Activated effector memory CD4-positive, alpha-beta T cell treated with anti-CD3 and anti-CD28 coated beads, Interleukin-2, amount 50 U/mL, for 16 hours (primary cell): ENCODE data around the gene IL6.
"Not testable (repeated sequence)": the region's sequence is repeated elsewhere in the genome, so short reads cannot be mapped to it uniquely, and the experiment has no call there.

Experiments
- DNase-seq: peaks from one replicate; pipeline ENCODE4 v3.0.0-alpha.2; 2020

The IL6 gene

DNA sequence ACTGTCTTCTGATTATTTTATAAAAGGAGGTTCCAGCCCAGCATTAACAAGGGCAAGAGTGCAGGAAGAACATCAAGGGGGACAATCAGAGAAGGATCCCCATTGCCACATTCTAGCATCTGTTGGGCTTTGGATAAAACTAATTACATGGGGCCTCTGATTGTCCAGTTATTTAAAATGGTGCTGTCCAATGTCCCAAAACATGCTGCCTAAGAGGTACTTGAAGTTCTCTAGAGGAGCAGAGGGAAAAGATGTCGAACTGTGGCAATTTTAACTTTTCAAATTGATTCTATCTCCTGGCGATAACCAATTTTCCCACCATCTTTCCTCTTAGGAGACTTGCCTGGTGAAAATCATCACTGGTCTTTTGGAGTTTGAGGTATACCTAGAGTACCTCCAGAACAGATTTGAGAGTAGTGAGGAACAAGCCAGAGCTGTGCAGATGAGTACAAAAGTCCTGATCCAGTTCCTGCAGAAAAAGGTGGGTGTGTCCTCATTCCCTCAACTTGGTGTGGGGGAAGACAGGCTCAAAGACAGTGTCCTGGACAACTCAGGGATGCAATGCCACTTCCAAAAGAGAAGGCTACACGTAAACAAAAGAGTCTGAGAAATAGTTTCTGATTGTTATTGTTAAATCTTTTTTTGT, 2.3 kb downstream of the IL6 start:
- no peak for DNase-seq

DNA sequence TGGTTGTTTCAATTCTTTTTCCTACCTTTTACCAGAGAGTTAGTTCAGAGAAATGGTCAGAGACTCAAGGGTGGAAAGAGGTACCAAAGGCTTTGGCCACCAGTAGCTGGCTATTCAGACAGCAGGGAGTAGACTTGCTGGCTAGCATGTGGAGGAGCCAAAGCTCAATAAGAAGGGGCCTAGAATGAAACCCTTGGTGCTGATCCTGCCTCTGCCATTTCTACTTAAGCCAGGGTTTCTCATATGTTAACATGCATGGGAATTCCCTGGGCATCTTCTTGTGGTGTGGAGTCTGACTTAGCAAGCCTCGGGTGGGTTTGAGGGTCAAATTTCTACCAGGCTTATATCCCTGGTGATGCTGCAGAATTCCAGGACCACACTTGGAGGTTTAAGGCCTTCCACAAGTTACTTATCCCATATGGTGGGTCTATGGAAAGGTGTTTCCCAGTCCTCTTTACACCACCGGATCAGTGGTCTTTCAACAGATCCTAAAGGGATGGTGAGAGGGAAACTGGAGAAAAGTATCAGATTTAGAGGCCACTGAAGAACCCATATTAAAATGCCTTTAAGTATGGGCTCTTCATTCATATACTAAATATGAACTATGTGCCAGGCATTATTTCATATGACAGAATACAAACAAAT, 3.2 kb downstream of the IL6 start:
- DNase-seq = no peak

DNA sequence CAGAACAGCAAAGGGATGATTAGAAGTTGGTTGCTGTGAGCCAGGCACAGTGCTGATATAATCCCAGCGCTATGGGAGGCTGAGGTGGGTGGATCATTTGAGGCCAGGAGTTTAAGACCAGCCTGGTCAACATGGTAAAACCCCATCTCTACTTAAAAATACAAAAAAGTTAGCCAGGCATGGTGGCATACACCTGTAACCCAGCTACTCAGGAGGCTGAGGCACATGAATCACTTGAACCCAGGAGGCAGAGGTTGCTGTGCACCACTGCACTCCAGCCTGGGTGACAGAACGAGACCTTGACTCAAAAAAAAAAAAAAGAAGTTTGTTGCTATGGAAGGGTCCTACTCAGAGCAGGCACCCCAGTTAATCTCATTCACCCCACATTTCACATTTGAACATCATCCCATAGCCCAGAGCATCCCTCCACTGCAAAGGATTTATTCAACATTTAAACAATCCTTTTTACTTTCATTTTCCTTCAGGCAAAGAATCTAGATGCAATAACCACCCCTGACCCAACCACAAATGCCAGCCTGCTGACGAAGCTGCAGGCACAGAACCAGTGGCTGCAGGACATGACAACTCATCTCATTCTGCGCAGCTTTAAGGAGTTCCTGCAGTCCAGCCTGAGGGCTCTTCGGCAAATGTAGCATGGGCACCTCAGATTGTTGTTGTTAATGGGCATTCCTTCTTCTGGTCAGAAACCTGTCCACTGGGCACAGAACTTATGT, 4.1 kb downstream of the IL6 start:
- no peak for DNase-seq

DNA sequence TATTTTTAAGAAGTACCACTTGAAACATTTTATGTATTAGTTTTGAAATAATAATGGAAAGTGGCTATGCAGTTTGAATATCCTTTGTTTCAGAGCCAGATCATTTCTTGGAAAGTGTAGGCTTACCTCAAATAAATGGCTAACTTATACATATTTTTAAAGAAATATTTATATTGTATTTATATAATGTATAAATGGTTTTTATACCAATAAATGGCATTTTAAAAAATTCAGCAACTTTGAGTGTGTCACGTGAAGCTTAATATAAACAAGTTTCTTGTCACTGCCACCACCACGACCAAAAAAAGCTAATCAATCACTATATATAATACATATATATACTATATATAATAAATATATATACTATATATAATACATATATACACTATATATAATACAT, 4.8 kb downstream of the IL6 start:
- DNase-seq = no peak

DNA sequence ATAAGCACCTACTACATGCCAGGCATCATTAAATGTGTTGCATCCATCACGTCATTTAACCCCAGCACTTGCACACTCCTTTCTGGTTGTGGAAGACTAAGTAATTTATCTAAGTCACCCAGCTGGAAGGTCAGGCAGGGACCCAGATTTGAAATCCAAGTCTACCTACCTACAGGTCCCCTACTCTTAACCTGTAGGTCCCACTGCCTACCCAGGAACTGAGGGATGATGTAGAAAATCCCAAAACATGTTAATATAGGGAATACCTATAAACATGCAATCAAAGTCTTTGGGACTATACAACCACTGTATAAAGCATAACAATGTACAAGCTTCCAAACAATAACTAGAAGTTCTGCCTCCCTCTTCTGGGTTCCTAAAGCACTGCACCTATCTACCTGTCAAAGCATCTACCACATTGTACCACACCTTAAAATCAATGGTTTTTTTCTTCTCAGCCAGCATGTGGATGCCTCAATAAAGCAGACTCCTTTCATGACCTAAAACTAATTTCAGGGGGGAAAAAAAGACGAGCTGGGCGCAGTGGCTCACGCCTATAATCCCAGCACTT, 5.6 kb downstream of the IL6 start:
- DNase-seq = no peak

DNA sequence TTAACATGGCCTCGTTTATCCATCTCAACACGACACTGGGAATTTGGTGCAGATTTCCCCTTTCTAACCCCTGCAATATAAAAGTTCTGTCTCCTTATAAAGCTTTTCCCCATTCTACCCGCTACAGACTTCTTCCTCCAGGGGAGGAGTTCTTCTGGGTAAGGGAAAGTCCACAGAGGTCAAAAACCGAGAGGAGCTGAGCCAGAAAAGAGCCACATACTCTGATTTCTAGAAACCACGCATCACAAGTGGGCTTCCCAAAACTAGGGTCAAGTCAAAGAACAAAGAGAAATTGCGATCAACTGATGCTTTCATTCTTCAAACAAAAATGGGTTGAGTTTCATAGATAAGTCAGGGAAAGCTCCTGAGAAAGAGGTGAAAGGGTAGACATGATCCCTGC, 6.8 kb downstream of the IL6 start:
- DNase-seq = no peak

DNA sequence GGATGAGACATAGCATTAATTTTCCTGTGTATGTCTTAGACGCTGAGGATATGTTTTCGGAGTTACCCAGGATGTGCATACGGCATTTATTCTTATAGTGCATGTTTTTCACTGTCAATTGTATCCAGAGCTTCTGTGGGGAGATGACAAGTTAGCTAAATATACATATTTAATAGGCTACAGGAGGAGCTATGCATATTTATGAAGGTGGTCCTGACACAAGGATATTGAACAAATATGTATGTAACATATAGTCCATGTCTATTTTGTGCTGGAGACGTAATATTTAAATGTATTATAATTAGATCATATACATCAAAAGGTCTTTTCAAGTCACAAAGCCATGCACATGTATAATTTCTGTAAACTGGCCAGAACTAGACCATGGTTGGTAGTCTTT, 16.0 kb downstream of the IL6 start:
- DNase-seq = no peak

DNA sequence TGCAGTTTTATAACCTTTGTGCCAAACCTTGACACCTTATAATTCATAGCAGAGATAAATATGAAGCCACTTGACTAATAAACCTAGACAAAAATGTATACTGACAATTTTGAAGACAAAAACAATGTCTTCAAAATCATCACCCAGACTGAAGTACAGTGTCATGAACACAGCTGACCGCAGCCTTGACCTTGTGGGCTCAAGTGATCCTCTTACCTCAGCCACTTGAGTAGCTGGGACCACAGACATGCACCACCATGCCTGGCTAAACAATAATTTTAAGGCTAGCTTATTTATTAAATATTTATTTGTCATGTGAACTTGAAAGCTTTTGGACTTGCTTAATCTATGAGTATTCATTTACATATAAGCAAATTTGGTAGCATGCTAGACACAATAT, 24.3 kb downstream of the IL6 start:
- DNase-seq = no peak

DNA sequence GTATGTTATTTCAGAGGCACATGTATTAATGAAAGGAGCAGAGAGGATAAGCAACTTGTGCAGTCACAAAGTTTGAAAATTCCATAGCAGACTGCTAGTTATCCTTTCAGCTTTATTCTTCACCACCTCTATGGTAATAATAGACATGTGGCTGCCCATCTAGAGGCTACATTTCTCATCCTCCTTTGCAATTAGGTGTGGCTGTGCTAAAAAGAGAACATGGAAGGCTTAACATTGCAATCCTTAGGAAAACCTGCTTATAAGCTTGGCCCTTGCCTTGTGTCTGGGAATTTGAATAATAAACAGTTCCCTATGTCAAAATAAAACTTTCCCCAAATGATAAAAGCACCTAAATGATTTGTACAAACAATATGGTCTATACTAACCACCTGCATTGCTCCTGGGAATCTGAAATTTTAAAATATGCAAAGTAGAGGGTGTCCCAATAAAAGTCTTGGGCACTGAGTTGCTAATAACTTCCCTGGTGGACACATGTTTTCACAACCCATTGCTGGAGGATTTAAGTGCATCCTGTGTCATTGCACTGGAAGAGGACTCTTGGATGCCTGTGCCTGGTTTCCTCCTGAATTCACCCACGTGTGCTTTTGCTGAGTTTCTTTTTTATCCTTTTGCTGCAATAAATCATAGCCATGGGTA, 30.5 kb downstream of the IL6 start:
- no peak for DNase-seq

DNA sequence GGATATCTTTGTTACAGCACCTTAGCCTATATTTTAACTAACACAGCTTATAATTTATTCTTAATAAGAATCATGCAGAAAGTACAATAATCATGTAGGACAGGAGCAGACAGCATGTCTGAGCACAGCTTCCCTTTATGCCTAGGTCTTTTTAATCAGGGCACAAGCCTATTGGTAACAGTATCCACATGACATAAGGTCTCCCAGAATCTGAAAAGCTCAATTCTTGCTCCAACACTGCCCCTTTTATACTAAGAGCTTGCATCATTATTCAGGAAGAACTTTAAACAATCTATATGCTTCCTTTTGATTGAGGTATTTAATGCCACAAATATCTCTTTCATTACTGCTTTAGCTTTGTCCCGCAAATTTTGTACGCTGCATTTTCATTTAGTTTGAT, 31.6 kb downstream of the IL6 start:
- DNase-seq = no peak

DNA sequence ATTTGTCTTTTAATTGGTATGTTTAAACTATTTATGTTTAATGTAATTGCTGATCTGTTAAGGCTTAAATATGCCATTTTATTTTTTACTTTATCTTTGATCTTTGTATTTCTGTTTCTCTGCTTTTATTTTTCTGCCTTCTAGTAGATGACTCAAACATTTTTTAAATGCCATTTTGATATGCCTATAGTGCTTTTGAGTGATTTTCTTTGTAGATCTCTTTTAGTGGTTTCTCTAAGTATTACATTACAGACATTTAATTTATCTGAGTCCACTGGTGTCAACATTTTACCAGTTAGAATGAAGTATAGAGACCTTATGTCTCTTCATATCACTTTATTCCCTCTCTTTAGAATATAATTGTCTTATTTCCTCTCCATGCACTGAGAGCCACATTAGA, 32.7 kb downstream of the IL6 start:
- DNase-seq = no peak

DNA sequence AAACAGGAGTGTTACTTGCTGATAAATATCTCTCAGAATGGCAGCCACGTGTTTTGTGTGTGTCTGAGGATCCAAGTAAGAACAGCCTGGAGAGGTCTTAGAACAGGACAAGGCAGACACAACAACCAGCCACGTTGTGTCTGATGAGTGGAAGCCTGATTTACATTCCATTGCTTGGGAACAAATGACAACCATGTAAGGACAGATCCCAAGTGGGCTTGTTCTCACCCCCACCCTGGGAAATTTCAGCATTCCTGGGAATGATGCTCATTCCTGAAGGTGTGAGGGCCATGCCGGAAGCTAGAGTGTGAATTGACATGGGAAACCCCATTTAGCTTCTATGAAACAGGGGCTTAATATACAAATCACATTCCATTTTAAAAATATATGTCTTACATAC, 35.9 kb downstream of the IL6 start:
- DNase-seq = no peak

DNA sequence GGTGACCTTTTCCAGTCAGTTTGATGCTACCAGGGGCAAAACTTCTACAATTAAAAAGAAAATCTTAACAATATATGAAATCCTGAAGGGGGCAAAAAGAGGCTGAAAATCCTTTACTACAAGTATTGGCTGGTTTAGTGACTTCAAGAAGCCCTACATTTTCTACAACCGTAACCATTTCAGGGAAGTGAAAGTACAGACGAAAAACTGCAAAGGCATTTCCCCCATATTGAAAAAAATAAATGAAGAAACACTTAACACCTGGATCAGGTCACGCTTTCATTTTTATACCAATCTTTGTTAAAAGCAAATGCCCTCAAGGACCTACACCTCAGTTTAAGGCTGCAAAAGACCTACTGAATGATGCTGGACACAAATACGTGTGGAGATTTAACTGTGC, 38.6 kb downstream of the IL6 start:
- no peak for DNase-seq

DNA sequence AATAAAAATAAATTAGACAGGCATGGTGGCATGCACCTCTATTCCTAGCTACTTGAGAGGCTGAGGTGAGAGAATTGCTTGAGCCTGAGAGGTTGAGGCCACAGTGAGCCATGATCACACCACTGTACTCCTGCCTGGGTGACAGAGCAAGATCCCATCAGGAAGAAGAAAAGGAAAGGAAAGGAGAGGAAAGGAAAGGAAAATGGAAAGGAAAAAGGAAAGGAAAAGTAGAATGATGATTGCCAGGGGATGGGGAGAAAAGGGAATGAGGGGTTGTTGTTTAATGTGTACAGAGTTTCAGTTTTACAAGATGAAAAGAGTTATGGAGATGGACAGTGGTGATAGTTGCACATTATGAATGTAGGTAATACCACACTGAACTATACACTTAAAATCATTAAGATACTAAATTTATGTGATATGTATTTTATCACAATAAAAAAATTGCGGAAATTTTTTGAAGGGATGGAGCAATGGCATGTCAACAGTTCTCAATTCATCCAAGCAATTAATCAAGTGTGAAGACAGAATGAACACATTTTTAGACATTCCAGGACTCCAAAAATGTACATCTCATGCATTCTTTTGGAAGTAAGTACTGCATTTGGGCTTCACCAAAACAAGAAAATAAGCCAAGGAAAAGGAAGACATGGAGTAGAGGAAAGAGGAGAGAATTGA, 44.3 kb downstream of the IL6 start:
- no peak for DNase-seq

DNA sequence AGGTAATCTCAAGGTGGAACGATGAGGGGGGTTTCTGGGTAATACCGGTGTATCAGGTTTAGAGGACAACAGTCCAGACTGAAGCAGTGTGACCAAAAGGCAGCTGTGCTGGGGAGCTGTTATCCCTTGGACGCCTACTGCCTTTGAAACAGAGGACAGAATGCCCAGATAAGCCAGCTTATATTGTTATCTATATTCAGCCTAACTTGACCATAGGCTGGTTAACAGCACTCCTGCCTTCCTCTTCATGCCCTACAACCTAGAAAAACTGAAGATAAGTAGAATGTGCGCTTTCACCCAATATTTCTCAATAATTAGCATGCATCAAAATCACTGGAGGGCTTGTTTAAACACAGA, 44.9 kb downstream of the IL6 start:
- no peak for DNase-seq

DNA sequence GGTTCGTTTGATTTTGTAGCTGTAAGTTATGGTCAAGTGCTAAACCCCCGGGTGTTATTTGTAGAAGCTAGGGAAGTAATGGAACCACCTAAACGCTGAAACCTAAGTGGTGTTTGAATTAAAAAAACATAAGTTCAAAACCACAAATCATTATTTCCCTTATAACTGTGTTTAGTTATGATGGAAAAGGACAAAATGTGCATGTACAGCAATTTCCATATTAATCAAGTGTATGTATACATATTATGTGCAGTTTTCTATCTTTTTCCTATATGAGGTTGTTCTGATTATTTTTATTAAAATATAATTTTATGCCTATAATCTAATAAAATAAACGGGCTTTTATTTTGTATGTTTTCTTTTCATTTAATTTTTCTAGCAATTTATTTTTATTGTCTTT, 45.9 kb downstream of the IL6 start:
- no peak for DNase-seq

DNA sequence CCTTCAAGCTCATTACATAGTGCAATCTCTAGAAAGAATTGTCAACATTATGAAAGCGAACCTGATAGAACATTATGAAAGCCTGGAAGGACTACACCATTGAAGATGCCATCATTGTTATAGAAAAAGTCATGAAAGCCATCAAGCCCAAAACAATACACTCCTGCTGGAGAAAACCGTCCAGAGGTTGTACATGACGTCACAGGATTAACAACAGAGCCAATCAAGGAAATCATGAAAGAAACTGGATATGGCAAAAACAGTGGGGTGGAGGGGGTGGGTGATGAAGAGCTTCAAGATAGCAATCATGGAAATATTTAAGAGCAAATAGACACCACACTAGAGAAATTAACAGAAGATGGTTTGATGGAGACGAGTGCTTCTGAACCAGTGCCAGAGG, 50.0 kb downstream of the IL6 start:
- DNase-seq = no peak

DNA sequence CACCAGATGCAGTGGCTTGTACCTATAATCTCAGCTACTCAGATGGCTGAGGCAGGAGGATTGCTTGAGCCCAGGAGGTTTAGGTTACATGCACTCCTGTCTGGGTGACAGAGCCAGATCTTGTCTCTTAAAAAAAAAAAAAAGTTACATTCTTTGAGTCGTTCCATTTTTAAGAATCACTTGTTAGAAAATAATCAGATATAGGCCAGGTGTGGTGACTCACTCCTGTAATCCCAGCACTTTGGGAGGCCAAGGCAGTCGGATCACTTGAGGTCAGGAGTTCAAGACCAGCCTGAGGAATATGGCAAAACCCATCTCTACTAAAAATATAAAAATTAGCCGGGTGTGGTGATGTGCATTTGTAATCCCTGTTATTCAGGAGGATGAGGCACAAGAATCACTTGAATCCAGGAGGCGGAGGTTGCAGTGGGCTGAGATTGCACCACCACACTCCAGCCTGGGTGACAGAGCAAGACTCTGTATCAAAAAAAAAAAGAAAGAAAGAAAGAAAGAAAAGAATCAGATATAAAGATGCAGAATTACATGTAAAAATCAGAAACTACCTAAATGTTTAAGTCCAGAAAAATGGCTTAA, 52.8 kb downstream of the IL6 start:
- not testable (repeated sequence) for DNase-seq

DNA sequence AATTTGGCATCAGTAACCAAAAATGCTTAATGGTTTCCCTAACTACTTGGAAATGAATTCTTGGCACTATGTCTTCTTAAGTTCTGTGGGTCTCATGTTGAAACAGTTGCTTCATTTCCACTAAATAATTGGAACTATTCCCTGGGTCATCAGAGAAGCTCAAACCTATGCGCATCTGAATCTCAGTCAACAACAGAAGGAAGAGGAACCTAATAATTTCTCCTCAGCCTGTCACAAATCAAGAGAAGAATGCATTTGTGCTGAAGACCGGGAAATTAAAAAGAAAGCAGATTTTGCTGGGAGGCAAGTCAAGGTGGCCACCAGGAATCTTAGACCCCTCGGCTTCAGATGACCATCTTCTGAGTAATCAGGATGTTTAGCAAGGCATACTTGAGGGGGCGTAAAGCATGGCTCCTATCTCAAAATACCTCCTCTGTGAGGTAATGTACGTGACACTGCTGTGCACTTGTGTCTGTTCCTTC, 54.3 kb downstream of the IL6 start:
- no peak for DNase-seq
